DND-41 (cell line): ENCODE data around the gene DHX34.

Source experiments
- EZH2 ChIP-seq: IDR thresholded peaks from 3 replicates; pipeline ENCODE4 v1.6.1; 2012; ENCODE audit warnings: borderline replicate concordance, low read depth, mild to moderate bottlenecking, moderate library complexity, low read length, inconsistent platforms; ENCODE audit not compliant: severe bottlenecking
- TF ChIP-seq, protein P1 (sequence below): IDR thresholded peaks from 2 replicates; pipeline ENCODE4 v1.5.1; 2012; ENCODE audit warnings: borderline replicate concordance, low read length, moderate library complexity, mild to moderate bottlenecking; ENCODE audit not compliant: poor library complexity, severe bottlenecking; ENCODE audit errors: extremely low read depth

DNA sequence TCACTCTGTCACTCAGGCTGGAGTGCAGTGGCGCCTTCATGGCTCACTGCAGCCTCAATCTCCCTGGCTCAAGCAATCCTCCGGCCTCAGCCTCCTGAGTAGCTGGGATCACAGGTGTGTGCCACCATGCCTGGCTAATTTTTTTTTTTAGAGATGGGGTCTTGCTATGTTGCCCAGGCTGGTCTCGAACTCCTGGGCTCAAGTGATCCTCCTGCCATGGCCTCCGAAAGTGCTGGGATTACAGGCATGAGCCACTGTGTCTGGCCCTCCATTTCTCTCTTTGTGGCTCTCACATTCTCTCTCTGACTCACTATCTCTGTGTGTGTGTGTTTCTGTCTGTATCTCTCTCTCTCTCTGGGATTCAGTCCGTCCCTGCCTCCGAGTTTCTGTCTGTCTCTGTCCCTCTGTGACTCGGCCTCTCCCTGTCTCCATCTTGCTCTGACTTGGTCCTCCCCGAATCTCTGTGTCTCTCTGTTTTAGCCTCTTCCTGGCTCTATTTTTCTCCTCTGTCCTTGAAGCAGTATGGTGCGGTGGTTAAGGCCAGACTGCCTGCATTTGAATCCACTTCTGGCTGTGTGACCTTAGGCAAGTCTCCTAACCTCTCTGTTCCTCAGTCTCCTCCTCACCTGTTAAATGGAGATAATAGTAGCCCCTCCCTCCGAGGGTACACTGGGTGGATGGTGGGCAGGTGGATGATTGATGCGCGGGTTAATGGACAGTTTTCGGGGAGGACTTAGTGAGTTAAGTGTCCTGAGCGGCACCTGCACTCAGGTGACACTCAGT is 59.2 kb downstream of the DHX34 start:
- TF ChIP-seq, protein P1, sequence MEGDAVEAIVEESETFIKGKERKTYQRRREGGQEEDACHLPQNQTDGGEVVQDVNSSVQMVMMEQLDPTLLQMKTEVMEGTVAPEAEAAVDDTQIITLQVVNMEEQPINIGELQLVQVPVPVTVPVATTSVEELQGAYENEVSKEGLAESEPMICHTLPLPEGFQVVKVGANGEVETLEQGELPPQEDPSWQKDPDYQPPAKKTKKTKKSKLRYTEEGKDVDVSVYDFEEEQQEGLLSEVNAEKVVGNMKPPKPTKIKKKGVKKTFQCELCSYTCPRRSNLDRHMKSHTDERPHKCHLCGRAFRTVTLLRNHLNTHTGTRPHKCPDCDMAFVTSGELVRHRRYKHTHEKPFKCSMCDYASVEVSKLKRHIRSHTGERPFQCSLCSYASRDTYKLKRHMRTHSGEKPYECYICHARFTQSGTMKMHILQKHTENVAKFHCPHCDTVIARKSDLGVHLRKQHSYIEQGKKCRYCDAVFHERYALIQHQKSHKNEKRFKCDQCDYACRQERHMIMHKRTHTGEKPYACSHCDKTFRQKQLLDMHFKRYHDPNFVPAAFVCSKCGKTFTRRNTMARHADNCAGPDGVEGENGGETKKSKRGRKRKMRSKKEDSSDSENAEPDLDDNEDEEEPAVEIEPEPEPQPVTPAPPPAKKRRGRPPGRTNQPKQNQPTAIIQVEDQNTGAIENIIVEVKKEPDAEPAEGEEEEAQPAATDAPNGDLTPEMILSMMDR = no peak
- no peak for TF ChIP-seq EZH2
